ENCODE data around the gene SHC3. TPM values are rescaled to one million over a fixed set of nuclear protein-coding genes. Genes with fewer than 3 reads are reported as not detected.

SHC3 gene
- total and polyA plus RNA-seq, 9 of the 15 experiments (the other 6 are each of a cell fraction or from before 2014, with no cell fraction given): not detected

DNA sequence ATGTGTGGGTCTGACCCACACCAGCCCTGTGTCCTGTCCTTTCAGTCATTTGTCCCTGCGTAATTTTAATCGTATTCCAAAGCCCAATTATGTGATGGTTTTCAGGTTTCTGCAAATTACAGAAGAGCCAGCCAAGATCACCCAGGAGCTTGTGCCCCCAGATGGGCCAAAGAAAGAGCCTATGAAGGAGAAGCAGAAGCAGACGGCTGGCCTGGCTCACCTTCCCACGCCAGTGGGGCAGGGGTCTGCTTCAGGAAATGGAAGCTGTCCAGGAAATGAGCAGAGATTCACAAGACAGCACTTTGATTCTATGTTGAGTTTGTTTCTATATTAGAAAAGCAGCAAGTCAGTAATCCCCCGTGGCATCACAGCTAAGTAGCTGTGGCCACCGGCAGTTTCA, 175.6 kb downstream of the SHC3 start (continued):
- TF ChIP-seq FOSL1 (tag; conservative IDR thresholded peaks at IDR 0.05) (no peak), GATA2 (CRISPR knock-in tag; IDR thresholded peaks at IDR 0.05) (no peak), SAFB (IDR thresholded peaks at IDR 0.05; ENCODE audit: borderline replicate concordance, low read depth, low read length) (no peak), ELF1 (tag; IDR thresholded peaks at IDR 0.05) (no peak), DIDO1 (tag; IDR thresholded peaks at IDR 0.05; ENCODE audit: low read depth) (no peak), KLF13 (tag; IDR thresholded peaks at IDR 0.05; ENCODE audit: borderline replicate concordance, low read depth) (no peak), E2F1 (CRISPR knock-in tag; IDR thresholded peaks at IDR 0.05) (no peak)
- TF ChIP-seq, protein P1, sequence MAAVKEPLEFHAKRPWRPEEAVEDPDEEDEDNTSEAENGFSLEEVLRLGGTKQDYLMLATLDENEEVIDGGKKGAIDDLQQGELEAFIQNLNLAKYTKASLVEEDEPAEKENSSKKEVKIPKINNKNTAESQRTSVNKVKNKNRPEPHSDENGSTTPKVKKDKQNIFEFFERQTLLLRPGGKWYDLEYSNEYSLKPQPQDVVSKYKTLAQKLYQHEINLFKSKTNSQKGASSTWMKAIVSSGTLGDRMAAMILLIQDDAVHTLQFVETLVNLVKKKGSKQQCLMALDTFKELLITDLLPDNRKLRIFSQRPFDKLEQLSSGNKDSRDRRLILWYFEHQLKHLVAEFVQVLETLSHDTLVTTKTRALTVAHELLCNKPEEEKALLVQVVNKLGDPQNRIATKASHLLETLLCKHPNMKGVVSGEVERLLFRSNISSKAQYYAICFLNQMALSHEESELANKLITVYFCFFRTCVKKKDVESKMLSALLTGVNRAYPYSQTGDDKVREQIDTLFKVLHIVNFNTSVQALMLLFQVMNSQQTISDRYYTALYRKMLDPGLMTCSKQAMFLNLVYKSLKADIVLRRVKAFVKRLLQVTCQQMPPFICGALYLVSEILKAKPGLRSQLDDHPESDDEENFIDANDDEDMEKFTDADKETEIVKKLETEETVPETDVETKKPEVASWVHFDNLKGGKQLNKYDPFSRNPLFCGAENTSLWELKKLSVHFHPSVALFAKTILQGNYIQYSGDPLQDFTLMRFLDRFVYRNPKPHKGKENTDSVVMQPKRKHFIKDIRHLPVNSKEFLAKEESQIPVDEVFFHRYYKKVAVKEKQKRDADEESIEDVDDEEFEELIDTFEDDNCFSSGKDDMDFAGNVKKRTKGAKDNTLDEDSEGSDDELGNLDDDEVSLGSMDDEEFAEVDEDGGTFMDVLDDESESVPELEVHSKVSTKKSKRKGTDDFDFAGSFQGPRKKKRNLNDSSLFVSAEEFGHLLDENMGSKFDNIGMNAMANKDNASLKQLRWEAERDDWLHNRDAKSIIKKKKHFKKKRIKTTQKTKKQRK (IDR thresholded peaks at IDR 0.05; ENCODE audit: borderline replicate concordance, low read depth, low read length): no peak
